Stimulated activated CD8-positive, alpha-beta memory T cell treated with anti-CD3 and anti-CD28 coated beads, Interleukin-12 subunit alpha, Interleukin-12 subunit beta, amount 100 ng/mL, for 4 hours (primary cell): Measurements from ENCODE around the gene ATP1A2.

Experiments
- DNase-seq: peaks from one replicate; pipeline ENCODE4 v3.0.0-alpha.2; 2020; ENCODE audit warnings: low read depth

Gene ATP1A2

GRCh38 chr1:160115545-160116282 is at the start of gene ATP1A2:
Gene ATP1A2 (plus strand): TSS chr1:160115759. CDS start chr1:160115862, 103 bp downstream.
- no peak for DNase-seq

GRCh38 chr1:160066829-160067745 is 48.5 kb upstream of the ATP1A2 start:
- DNase-seq: no peak

DNA sequence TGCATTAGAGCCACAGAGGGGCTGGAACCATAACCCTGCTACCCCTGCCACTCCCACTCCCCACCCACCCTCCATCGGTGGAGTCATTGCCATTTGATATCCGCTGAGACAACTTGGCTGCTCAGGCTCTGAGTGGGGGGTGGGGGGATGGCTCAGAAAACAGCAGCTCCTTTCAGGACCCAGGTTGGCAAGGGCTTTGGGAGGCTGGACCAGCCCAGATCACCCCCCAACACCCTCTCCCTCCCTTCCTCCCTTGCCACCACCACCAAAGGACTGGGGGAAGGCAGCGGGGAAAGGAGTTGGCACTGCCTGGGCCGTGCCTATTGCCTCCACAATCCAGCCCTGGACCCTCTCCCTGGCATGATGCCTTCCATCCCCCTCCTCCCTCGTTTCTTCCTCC is 47.3 kb upstream of the ATP1A2 start:
- DNase-seq: no peak

DNA sequence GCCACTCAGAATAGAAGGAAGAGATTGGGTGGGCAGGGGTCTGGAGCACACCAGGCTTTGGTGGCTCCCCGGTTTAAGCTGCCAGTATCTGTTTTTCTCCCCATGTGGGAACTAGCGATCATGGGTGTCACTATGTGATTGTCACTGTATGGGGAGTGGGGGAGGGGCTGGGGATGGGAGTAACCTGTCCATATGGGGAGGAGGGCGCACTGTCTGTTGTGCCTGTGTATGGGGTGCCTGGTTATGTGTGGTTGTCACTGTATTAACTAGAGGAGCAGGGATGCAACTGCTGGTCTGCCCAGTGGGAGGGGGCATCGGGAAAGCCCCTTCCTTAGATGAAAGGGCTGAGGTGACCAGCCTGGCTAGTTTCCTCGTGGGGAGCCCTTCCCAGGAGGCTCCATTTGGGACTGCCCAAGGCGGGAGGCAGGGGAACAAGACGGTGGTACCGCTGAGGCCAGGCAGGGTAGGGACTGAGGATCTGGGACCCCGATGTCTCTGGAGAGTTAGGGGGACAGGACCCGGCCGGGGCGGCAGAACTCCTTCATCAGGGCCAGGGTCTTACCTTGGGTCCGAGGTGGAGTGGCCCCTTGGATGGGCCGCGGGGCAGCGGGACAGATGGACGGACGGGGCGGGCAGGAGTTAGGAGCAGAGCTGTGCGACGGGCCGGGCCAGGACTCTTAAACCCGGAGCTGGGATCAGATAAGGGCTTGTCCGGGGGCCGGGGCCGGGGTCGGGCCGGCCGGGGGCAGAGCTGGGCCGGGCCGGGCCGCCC is 45.9 kb upstream of the ATP1A2 start, which contains the start of gene KCNJ10:
Gene KCNJ10, minus strand, starts transcription at position 701 of the 772 bp plus-strand sequence. CDS start 27,628 bp downstream, outside the sequence.
- no peak for DNase-seq

DNA sequence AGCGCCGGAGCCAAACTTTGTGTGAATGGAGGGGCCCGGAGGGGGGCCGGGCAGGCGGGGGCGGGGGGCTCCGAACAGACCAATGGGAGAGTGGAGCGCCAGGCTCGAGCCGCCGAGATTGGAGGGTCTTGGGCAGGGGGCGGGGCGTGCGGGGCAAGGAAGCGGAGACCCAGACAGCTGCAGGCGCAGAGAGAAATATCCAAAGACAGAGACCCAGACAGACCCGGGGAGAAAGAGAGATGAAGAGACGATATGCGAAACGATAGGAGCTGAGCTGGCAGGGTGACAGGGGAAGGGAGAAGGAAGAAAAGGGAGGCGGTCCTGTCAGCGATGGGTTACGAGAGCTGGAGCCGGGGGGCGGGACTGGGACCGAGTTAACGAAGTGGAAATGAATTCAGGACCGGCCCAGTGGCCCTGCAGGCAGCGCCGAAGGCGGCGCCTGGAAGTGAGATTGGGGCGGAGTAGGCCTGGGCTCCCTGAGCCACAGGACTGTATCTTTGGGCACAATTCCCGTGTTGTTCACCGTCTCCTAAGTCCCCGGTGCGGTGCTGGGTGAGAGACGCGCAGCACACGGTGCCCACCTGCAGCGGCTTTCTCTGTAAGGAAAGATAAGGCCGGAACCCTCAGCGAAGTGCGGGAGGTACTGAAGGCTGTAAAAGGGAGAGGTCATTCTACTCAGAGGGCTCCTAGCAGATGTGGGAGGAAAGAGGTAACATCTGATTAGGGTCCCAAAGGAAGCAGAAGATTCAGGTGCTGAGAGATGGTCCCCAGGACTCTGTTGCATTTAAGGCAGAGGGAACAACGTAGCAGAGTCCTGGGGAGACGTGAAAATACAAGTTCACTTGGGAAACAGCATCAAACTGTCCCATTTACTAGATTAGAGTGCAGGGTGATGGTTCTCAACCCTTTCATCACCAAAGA is 45.1 kb upstream of the ATP1A2 start:
- DNase-seq: peak; percentile 69

DNA sequence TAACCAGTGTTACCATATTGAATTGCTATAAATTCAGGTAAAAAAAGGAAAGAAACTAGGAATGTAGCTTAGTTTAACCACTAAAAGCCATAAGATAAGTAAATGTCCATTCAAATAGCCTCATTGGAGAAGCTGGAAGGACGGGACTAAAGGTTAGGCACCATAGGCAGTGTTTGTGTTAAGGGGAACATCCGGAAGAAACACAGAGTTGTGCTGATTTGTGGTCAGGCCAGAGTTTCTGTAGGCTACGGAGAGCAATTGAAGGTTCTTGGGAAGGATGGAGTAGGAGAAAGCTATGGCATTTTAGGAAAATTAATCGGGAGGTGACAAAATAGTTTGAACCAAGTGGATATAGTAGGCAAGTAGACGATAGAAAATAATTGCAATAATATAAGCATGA is 44.3 kb upstream of the ATP1A2 start:
- no peak for DNase-seq

DNA sequence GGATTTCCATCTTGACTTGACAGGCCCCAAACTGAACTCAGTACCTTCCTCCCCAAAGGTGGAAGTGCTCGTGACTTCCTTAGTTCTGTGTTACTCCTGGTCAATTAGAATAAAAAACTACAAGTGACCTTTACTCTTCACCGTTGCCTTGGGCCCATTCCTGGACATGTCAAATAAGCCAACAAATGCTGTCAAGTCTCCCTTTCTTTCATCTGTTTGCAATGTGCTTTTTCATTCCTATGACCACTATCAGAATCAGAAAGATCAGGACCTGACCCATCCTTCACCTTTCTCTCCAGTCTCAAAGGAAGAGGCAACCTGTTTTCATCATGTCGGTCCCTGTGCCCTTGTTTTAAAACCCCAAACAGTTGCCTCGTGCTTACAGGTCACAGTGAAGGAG is 40.7 kb upstream of the ATP1A2 start:
- no peak for DNase-seq

- DNase-seq: no peak
Observed at GRCh38 chr1:160075836-160076235, 39.7 kb upstream of the ATP1A2 start.

GRCh38 chr1:160076295-160076694 is 39.3 kb upstream of the ATP1A2 start:
- no peak for DNase-seq

DNA sequence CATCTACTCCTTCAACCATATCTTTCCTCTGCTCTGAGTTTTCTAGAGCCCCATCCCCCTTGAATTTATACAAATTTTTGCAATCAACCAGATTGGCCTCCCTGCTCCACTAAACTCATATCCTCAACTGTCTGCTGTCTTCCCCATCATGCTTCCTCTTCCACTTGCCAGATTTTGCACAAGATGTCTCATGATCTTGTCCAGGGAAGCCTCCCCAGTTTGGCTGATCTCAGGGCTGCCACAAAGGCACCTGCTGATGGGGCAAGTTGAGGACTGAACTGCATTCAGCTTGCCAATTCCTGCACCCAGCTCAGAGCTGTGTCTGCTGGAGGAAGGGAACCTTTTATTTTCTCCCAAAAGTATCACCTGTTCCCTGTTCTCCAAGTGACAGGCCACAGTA is 38.1 kb upstream of the ATP1A2 start:
- DNase-seq: no peak

DNA sequence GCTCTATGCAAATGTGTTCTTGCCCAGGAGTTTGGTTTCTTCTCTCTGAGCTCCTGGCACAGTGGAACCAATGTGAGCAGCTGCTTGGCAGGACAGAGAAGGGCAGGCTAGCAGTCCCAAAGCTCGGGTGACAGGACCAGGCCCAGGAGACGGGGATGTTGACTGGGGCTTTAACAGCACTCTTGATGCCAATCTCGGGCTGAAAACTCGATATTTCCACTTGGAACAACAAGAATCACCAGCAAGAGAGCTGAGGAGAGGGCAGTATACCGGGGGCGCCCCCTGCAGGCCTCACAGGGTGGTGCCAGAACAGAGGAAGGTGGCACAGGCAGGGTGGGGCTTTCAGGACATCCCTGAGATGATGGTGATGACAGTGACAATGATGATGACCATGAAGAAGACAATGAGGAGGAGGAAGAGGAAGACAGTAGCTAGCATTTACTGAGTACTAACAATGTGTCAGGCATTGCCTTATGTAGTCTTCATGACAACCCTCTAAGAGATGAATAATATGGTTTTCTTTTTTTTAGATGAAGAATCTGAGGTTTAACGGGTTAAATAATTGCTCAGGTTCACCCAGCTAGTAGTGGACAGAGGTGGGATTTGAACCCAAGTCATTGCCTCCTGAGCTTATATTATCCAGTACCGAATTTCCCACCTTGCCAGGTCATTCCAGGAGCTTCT is 36.9 kb upstream of the ATP1A2 start:
- no peak for DNase-seq

DNA sequence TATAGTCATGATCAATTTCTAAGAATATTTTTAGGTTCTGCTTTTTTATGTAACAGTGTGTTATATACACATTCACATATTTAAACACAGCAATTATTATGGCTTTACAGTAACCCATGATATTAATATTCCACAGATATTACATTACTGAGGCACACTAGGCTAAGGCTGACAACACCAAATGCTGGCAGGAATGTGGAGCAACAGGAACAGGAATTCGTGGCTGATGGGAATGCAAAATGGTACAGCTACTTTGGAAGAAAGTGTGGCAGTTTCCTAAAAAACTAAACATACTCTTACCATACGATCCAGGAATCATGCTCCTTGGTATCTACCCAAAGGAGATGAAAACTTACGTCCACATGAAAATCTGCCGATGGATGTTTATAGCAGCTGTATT is 36.1 kb upstream of the ATP1A2 start:
- DNase-seq: no peak

DNA sequence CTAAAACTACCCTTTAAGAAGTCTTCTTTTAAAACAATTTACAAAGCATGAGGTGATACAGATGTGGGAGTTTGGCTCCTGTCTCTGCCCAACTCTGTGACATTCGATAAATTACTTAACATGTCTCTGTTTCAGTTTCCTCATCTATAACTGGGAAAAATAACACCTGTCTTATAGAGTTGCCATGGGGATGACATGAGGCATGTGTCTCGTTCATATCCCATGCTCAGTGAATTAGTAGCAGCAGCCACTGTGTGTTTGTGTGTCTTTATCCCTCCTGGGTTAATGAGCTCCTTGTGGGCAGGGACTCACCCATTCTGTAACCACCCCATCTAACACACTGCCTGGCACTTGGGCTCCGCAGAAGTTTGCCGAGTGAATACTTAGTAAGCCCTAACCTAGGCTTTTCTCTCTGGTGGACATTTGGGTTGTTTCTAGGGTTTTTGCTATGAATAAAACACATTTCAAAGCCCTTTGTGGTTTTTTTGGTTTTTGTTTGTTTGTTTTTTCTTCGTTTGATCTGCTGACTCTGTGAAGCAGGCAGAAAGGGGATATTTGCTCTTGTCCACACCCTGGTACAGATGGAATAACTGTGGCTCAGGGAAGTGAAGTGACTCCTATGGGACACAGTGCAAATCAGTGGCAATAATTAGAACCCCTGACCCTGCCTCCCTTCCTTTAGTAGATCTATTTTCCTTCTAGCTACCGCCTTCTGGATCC is 35.0 kb upstream of the ATP1A2 start:
- DNase-seq: no peak

DNA sequence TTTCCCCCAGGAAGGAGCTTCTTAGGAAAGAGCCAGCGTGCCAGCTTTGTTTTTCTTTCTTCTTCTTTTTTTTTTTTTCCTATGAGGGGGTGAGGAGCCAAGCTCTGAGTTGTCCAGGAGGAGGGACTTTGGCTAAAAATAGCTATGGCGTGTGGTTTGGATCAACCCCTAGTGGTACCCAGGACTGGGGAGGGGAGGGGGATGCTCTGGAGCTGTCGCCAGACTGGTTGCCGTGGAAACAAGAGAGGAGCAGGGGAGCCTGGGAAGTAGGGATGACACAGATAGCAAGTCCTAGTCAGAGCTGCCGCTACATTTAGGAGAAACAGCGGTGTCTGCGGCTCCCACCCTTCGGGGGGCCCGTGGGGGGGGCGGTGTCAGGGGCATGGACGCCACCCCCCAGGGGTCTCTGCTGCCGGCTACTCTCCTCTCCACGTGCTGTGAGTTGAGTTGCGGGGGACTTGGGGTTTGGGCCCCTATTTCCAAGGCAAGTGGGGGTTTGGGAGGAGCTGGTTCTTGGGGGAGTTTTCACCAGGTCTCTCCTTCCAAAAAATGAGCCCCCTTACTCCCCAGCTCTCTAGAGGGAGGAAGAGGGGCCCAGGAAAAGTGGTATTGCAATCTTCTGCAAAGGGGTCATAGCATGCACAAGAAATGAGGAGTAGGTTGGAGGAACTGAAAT is 34.2 kb upstream of the ATP1A2 start, which contains the start of gene KCNJ9:
Gene KCNJ9, plus strand, starts transcription at position 278 of the 676 bp plus-strand sequence. CDS start 2,493 bp downstream, outside the sequence.
- no peak for DNase-seq

DNA sequence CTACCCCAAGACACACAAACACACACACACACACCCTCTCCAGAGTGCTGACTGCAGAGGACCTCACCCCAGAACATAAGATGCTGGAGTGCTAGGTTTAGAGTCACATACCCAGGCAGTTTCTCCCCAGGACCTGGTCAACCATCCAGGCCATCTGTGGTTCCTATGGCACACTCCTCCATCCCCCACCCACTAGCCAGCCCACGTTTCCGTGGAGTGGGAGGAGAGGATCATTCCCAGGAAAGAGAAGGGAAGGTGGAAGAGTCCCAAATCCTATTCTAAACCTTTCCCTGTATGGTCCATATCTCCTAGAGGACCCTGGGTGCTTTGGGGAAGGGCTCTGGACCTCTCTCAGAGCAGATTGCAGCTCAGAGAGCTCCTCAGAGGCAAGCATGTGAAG is 33.1 kb upstream of the ATP1A2 start:
- DNase-seq: no peak

- DNase-seq: no peak
Observed at GRCh38 chr1:160082926-160083325, 32.6 kb upstream of the ATP1A2 start.

DNA sequence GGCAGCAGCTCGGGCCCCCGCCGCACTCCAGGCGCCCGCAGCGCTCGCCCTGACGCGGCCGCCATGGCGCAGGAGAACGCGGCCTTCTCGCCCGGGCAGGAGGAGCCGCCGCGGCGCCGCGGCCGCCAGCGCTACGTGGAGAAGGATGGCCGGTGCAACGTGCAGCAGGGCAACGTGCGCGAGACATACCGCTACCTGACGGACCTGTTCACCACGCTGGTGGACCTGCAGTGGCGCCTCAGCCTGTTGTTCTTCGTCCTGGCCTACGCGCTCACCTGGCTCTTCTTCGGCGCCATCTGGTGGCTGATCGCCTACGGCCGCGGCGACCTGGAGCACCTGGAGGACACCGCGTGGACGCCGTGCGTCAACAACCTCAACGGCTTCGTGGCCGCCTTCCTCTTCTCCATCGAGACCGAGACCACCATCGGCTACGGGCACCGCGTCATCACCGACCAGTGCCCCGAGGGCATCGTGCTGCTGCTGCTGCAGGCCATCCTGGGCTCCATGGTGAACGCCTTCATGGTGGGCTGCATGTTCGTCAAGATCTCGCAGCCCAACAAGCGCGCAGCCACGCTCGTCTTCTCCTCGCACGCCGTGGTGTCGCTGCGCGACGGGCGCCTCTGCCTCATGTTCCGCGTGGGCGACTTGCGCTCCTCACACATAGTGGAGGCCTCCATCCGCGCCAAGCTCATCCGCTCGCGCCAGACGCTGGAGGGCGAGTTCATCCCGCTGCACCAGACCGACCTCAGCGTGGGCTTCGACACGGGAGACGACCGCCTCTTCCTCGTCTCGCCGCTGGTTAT is 31.4 kb upstream of the ATP1A2 start:
- peak; percentile 57 for DNase-seq

DNA sequence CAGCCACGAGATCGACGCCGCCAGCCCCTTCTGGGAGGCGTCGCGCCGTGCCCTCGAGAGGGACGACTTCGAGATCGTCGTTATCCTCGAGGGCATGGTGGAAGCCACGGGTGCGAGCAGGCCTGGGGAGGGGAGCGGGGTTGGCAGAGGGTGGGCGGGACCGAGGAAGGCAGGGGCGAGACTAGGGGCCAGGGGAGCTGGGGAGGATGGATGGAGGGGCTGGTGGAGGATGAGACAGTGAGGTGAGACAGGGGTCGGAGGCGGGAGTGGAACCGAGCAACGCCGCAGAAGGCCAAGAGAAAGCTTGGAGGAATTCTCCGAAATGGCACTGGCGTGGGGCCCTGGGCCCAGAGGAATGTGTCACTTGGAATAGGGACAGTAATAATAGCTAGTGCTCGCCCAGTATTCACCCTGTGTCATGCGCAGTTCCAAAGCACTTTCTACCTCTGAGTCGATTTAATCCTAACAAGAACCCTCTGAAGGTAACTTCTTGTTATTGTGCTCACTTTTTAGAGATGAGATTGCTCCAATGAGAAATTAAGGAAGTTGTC is 30.7 kb upstream of the ATP1A2 start:
- no peak for DNase-seq
